ENCODE results near the gene P2RY2. TPM values are rescaled to one million over a fixed set of nuclear protein-coding genes. Genes with fewer than 3 reads are reported as not detected.

Gene P2RY2
- total RNA-seq, 1 donor from 2014 or later = 2.3 TPM

DNA sequence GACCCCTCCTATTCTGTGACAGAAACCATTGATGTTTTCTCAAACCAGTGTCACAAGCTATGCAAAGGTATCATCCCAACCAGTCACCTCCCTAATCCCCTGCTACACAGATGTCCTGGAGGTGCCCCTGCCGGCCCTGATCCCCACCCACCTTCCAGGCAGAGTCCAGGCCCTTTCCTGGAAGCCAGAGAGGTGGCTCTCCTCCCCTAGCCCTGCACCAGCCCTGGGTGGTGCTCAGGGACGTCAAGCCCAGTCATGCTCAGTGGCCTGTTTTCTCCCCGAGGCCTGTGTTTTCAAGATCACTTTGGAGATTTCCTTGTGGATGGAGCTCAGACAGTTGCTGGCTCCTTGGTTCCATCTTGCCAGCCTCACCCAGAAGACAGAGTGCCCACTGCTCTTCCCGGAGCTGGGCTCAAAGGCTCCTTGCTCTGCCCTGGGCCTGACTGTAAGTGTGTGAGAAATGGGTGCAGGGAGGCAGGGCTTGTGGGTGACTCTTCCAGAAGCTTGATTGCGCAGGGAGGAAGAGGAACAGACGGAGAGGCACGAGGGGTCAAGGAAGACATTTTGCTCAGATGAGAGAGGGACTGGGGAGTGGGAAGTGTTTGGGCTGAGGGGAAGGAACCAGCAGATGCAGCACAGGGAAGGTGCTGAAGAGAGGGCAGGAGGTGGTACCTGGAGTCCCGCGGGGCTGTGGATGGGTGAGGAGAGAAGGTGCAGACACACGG lies 65.4 kb downstream of the P2RY2 start:
- no peak for DNase-seq (ENCODE audit: low read depth, low spot score)

DNA sequence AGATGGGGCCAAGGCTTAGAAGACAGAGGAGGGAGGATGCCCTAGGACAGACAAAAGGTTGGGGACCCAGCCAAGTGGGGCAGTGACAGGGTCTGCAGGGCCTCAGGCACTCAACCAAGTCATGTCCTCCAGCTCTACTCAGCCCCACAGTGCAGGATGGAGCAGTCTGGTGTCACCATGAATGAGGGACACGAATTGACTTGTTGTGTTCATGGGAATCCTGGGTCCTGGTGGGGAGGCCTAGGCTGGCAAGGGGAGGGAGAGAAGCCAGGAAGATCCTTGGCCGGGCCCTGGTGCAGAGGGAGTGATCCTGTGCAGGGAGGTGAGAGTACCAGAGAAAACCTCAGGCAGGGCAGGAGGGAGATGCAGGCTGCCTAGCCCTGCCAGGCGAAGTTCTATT lies 66.0 kb downstream of the P2RY2 start:
- DNase-seq (ENCODE audit: low read depth, low spot score) = no peak

DNA sequence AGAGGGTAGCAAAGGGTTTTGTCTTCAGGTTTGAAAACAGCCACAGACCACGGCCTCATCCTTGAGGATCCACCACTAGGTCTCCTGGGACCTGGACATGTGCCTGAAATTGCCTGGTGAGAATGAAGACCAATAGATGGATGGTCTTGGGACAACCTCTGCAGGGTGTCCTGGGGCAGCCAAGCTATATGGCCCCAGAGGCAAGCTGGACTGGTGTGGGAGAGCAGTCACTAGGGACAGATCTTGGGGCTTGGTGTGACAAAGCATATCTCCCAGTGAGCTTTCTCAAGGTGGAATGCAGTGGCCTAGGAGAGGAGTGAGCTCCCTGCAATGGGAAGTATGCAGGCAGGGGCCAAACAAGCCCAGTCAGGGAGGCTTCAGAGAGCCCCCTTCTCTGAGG lies 67.6 kb downstream of the P2RY2 start:
- DNase-seq (ENCODE audit: low read depth, low spot score) = no peak

Other genes with a start within 250 kb of the P2RY2 start
- gene FCHSD2, start 76.0 kb upstream of the P2RY2 start, total RNA-seq = 14.9 and 20.2 TPM in 2 replicates
- 0.13 TPM in 1 of 2 replicates, not detected in the other for gene P2RY6, start 54.1 kb downstream of the P2RY2 start, total RNA-seq
- gene ARHGEF17, start 90.0 kb downstream of the P2RY2 start, total RNA-seq = 13.0 and 24.2 TPM in 2 replicates
- gene RELT, start 158.1 kb downstream of the P2RY2 start, total RNA-seq = 6.8 and 8.6 TPM in 2 replicates